ENCODE measurements around the gene PPP1R13B. TPM values are rescaled to one million over a fixed set of nuclear protein-coding genes. Genes with fewer than 3 reads are reported as not detected.

The PPP1R13B gene
- total RNA-seq (ENCODE audit: low replicate concordance) = 2.4 and 2.5 TPM in 2 replicates

DNA sequence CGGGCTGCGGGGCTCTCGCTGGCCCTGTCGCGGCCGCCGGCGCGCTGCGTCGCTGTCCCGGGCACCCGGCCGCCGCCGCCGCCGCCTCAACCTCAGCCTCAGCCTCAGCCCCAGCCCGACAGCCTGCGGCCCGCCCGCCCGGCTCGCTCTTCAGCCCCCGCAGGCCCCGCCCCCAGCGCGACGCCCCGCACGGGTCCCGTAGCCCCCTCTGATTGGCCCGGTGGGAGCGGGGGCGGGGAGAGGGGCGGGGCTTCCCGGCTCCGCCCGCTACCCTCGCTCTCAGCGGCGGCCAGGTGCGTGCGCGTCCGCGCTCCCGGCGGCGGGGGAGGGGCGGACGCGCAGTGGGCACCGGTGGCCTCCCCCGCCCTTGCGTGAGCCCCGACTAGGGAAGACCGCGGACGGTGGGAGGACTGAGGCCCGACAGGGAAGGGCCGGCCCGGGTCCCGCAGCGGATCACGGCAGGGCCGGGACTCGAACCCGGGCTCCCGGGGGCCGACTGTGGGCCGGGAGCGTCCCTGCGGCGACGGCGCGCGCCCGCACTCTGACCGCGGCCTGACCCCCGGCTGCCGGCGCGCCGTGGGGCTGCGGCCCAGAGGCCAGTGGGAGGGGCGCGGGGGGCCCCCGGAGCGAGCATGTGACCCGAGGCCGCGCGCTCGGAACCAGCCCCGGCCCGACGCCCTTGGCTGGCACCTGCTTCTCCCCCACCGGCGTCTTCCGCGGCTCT, at the start of gene PPP1R13B:
Gene PPP1R13B, minus strand, starts transcription at position 125 of the 724 bp plus-strand sequence. CDS start 268 bp downstream, outside the sequence.
- Histone ChIP-seq H3K4me1 (peaks cover 6% of the 10 kb centered on the region), H3K27me3 (peaks cover 52% of the 10 kb centered on the region), H3K4me2 (peak within 1 kb of the TSS; percentile 99), H3K9me3 (ENCODE audit: low read depth) (no peaks in the 10 kb centered on the region), H3K27ac (no peak within 1 kb of the TSS), H3K79me2 (ENCODE audit: low read depth) (no peaks in the 10 kb centered on the region), H3K4me3 (peak within 1 kb of the TSS; percentile 86), H3K36me3 (no peaks in the 10 kb centered on the region), H3K9ac (no peak within 1 kb of the TSS), H4K20me1 (ENCODE audit: low read depth) (peaks cover 15% of the 10 kb centered on the region), H2AFZ (replicated peaks) (peak within 1 kb of the TSS; percentile 89), H3F3A (ENCODE audit: low read depth) (peaks cover 24% of the 10 kb centered on the region)
- TF ChIP-seq EZH2 (IDR thresholded peaks at IDR 0.05) (no peak), EZH2phosphoT487 (IDR thresholded peaks at IDR 0.05) (no peak)
- TF ChIP-seq, protein P1, sequence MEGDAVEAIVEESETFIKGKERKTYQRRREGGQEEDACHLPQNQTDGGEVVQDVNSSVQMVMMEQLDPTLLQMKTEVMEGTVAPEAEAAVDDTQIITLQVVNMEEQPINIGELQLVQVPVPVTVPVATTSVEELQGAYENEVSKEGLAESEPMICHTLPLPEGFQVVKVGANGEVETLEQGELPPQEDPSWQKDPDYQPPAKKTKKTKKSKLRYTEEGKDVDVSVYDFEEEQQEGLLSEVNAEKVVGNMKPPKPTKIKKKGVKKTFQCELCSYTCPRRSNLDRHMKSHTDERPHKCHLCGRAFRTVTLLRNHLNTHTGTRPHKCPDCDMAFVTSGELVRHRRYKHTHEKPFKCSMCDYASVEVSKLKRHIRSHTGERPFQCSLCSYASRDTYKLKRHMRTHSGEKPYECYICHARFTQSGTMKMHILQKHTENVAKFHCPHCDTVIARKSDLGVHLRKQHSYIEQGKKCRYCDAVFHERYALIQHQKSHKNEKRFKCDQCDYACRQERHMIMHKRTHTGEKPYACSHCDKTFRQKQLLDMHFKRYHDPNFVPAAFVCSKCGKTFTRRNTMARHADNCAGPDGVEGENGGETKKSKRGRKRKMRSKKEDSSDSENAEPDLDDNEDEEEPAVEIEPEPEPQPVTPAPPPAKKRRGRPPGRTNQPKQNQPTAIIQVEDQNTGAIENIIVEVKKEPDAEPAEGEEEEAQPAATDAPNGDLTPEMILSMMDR (IDR thresholded peaks at IDR 0.05) = no peak
- Mint-ChIP-seq H3K27me3 (ENCODE audit: insufficient read depth, low read depth) (peaks cover 32% of the 10 kb centered on the region), H3K4me3 (peak within 1 kb of the TSS; percentile 89), H3K9me3 (no peaks in the 10 kb centered on the region), H3K27ac (no peak within 1 kb of the TSS), H3K4me1 (peaks cover 14% of the 10 kb centered on the region), H3K36me3 (no peaks in the 10 kb centered on the region)
- DNase-seq (ENCODE audit: low spot score) = peak; percentile 98

- H4K20me1 ChIP-seq (ENCODE audit: low read depth) = no peaks in the 10 kb centered on the region
- no peak overlapping the region for H3K4me2 ChIP-seq
- no peaks in the 10 kb centered on the region for H3K9me3 ChIP-seq (ENCODE audit: low read depth)
- no peak overlapping the region for H3K9ac ChIP-seq
- H2AFZ ChIP-seq (replicated peaks) = no peak overlapping the region
- H3F3A ChIP-seq (ENCODE audit: low read depth) = no peaks in the 10 kb centered on the region
- H3K79me2 ChIP-seq (ENCODE audit: low read depth) = no peaks in the 10 kb centered on the region
- H3K4me3 Mint-ChIP-seq = peak overlapping the region; percentile 0
- no peak overlapping the region for H3K27ac Mint-ChIP-seq
- H3K9me3 Mint-ChIP-seq = peaks cover 4% of the 10 kb centered on the region
- H3K4me1 ChIP-seq = no peaks in the 10 kb centered on the region
- H3K4me3 ChIP-seq = no peak overlapping the region
- H3K36me3 ChIP-seq = no peaks in the 10 kb centered on the region
- no peak for TF ChIP-seq EZH2phosphoT487 (IDR thresholded peaks at IDR 0.05)
- TF ChIP-seq EZH2 (IDR thresholded peaks at IDR 0.05) = no peak
- TF ChIP-seq, protein P1 (IDR thresholded peaks at IDR 0.05) = no peak
- no peaks in the 10 kb centered on the region for H3K36me3 Mint-ChIP-seq
- peaks cover 3% of the 10 kb centered on the region for H3K27me3 Mint-ChIP-seq (ENCODE audit: insufficient read depth, low read depth)
- no peak overlapping the region for H3K27ac ChIP-seq
- H3K27me3 ChIP-seq = no peaks in the 10 kb centered on the region
- DNase-seq (ENCODE audit: low spot score) = no peak
- no peaks in the 10 kb centered on the region for H3K4me1 Mint-ChIP-seq
Observed at GRCh38 chr14:103896578-103896977, 49.2 kb upstream of the PPP1R13B start.

DNA sequence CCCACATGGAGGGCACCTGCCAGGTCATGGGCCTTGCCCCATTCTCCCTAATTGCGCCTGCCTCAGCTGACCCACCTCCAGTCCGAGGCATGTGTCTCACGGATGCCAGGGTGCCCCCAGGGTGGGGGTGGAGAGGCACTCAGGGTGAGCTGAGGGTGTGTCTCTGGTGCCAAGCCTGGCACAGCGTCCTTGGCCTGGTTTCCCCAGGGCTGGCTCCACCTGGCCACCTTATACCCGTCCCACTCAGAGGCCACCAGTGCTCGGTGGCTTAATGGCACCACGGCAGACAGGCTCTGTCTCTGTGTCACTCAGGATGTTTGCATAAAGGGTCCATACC, 47.3 kb upstream of the PPP1R13B start:
- peaks cover 4% of the 10 kb centered on the region for H3K9me3 Mint-ChIP-seq
- no peak overlapping the region for H2AFZ ChIP-seq (replicated peaks)
- H3K27me3 Mint-ChIP-seq (ENCODE audit: insufficient read depth, low read depth) = peaks cover 3% of the 10 kb centered on the region
- no peaks in the 10 kb centered on the region for H4K20me1 ChIP-seq (ENCODE audit: low read depth)
- no peak for DNase-seq (ENCODE audit: low spot score)
- H3K4me3 ChIP-seq = no peak overlapping the region
- no peak overlapping the region for H3K9ac ChIP-seq
- H3K36me3 Mint-ChIP-seq = no peaks in the 10 kb centered on the region
- H3K36me3 ChIP-seq = no peaks in the 10 kb centered on the region
- no peak overlapping the region for H3K27ac ChIP-seq
- peaks cover 2% of the 10 kb centered on the region for H3K4me1 Mint-ChIP-seq
- H3K27ac Mint-ChIP-seq = no peak overlapping the region
- H3K4me3 Mint-ChIP-seq = no peak overlapping the region
- no peaks in the 10 kb centered on the region for H3K9me3 ChIP-seq (ENCODE audit: low read depth)
- H3K4me1 ChIP-seq = no peaks in the 10 kb centered on the region
- H3K4me2 ChIP-seq = no peak overlapping the region
- TF ChIP-seq EZH2phosphoT487 (IDR thresholded peaks at IDR 0.05) = no peak
- TF ChIP-seq, protein P1 (IDR thresholded peaks at IDR 0.05) = no peak
- no peak for TF ChIP-seq EZH2 (IDR thresholded peaks at IDR 0.05)
- no peaks in the 10 kb centered on the region for H3K27me3 ChIP-seq
- no peaks in the 10 kb centered on the region for H3F3A ChIP-seq (ENCODE audit: low read depth)
- no peaks in the 10 kb centered on the region for H3K79me2 ChIP-seq (ENCODE audit: low read depth)
